ENCODE results near the gene SLC66A1. TPM values are rescaled to one million over a fixed set of nuclear protein-coding genes. Genes with fewer than 3 reads are reported as not detected.

The SLC66A1 gene
- total RNA-seq, 1 donor from 2014 or later, result 11.1 TPM

DNA sequence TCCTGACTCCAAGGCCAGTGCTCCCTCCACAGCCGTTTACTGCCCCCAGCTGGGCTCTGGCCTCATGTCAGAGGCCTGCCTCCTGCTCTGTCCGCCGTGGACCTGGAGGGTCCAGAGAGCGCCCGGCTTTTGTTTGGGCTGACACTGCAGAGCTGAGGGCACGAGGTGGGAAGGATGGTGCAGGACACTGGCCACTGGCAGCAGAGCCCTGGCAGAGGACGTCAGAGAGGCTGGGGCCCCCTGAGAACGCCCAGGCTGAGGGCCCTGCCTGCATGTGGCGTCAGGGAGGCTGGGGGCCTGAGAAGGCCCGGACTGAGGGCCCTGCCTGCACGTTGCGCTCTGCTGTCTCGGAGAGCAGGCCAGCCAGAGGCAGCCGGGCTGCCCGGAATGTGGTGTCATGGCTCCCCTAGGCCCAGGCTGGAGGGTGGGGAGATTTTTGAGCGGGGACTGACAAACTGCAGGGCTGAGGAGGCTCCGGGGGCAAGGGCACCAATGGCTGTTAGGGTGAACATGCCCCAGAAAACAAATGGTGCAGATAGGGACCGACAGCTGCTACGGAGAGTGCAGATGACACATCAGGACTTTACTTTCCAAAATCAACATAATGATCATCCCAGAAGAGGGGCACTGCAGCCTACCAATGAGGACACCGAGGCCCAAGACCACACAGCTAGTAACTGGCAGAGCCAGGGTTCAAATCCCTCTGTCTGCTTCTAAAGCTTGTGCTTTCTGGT lies 31.7 kb downstream of the SLC66A1 start:
- TF ChIP-seq, protein P1, sequence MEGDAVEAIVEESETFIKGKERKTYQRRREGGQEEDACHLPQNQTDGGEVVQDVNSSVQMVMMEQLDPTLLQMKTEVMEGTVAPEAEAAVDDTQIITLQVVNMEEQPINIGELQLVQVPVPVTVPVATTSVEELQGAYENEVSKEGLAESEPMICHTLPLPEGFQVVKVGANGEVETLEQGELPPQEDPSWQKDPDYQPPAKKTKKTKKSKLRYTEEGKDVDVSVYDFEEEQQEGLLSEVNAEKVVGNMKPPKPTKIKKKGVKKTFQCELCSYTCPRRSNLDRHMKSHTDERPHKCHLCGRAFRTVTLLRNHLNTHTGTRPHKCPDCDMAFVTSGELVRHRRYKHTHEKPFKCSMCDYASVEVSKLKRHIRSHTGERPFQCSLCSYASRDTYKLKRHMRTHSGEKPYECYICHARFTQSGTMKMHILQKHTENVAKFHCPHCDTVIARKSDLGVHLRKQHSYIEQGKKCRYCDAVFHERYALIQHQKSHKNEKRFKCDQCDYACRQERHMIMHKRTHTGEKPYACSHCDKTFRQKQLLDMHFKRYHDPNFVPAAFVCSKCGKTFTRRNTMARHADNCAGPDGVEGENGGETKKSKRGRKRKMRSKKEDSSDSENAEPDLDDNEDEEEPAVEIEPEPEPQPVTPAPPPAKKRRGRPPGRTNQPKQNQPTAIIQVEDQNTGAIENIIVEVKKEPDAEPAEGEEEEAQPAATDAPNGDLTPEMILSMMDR (IDR thresholded peaks at IDR 0.05), result no peak
- DNase-seq (ENCODE audit: low spot score in 2 of 2), result no peak
- Histone ChIP-seq H3K4me1 (peaks cover 4 to 8% of the 10 kb centered on the region in 2 donors), H3K36me3 (peaks cover 62 to 65% of the 10 kb centered on the region in 2 donors), H3K9me3 (no peaks in the 10 kb centered on the region), H3K27me3 (no peaks in the 10 kb centered on the region), H3K27ac (peak overlapping the region in 1 of 2 donors; percentile 8), H3K4me3 (no peak overlapping the region)
- intact Hi-C loops (cut with DNase I), result no loop called here

DNA sequence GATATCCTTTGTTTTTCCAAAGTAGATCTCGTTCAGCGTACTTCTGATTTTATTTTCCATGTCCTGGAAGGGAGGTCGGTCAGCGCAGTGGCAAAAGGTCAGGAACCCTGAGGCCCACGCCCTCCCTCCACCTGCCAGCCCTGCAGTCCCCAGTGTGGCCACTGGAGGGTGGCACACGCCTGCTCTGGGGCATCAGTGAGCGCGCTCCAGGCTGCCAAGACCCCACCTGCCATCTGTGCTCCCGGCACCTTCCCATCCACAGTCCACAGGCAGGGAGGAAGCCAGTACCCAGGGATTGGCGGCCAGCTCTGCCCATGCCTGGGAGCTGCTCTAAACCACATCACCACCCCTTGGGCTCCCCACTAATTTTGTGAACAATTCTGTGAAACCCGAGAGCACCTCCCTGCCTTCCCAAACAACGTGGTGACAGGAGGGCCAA lies 32.3 kb downstream of the SLC66A1 start:
- DNase-seq (ENCODE audit: low spot score in 2 of 2), result peak in 1 of 2 donors; percentile 73
- Histone ChIP-seq H3K9me3 (no peaks in the 10 kb centered on the region), H3K36me3 (peaks cover 62 to 65% of the 10 kb centered on the region in 2 donors), H3K4me3 (no peak overlapping the region), H3K27me3 (no peaks in the 10 kb centered on the region), H3K27ac (peak overlapping the region; percentile 10 to 14), H3K4me1 (peaks cover 4 to 8% of the 10 kb centered on the region in 2 donors)
- intact Hi-C loops (cut with DNase I), result no loop called here
- TF ChIP-seq, protein P1 (IDR thresholded peaks at IDR 0.05), result peak; percentile 85 to 90 (median 87)

DNA sequence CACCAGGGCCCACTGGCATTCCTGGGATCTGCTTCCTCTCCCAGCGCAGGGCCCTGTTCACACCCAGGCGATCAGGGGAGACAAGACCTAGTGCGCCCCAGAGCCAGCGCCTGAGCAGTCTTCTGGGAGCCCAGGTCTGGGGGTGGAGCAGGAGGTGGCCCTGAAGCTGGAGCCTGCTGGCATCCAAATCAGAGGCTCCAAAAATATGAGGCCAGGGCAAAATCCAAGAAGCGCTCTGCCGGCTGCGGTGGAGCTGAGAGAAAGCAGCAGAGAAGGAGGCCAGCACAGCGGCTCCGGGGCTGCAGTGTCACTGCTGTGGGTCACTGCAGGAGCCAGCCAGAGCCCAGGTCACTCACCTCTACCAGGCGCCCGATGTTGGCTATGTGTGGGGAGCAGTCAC lies 32.7 kb downstream of the SLC66A1 start:
- intact Hi-C loops (cut with DNase I), result no loop called here
- peak overlapping the region; percentile 10 to 14 for H3K27ac ChIP-seq
- H3K36me3 ChIP-seq, result peaks cover 62 to 65% of the 10 kb centered on the region in 2 donors

DNA sequence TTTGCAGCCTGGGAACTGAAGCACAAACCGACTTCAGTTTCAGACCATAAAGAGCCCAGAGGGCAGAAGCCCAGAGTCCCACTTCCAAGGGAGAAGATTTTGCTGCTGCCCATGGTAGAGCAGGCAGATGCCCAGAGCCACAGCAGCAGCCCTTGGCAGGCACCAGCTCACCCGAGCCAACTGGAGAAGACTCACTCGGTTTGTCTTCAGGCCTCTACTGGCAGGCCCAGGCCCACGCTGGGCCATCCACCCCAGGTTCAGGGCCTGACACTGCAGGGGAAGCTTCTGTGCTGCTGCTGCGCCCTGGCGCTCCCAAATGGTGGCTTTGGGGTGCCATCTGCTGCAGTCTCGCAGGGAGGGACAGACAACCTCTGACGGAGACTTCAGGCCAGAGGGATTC lies 33.3 kb downstream of the SLC66A1 start:
- Histone ChIP-seq H3K27me3 (no peaks in the 10 kb centered on the region), H3K4me3 (no peak overlapping the region), H3K9me3 (no peaks in the 10 kb centered on the region), H3K36me3 (peaks cover 63 to 64% of the 10 kb centered on the region in 2 donors), H3K27ac (no peak overlapping the region), H3K4me1 (peaks cover 4 to 8% of the 10 kb centered on the region in 2 donors)
- intact Hi-C loops (cut with DNase I), result no loop called here
- TF ChIP-seq, protein P1 (IDR thresholded peaks at IDR 0.05), result no peak
- no peak for DNase-seq (ENCODE audit: low spot score in 2 of 2)

More for the DNA sequence above, 32.7 kb downstream of the SLC66A1 start:
- H3K4me3 ChIP-seq, result no peak overlapping the region
- TF ChIP-seq, protein P1 (IDR thresholded peaks at IDR 0.05), result no peak
- no peak for DNase-seq (ENCODE audit: low spot score in 2 of 2)
- no peaks in the 10 kb centered on the region for H3K27me3 ChIP-seq
- peaks cover 4 to 8% of the 10 kb centered on the region in 2 donors for H3K4me1 ChIP-seq
- no peaks in the 10 kb centered on the region for H3K9me3 ChIP-seq

DNA sequence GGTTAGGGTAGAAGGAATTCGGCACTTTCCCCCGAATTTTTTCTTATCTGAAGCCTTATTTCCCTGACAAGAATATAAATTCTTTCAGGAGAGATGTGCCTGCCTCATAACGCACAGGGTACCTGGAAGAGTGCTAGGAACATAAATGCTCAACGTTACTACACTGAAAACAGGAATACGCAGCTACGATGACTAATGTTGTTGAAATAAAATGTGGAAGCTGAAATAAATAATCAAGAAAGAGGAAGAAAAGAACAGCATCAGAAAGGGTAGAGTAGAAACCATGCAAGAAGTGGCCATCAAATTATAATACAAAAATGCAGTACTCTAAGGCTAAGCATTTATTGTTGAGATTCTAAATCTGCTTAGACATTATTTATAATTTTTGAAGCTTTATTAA lies 33.9 kb downstream of the SLC66A1 start:
- H3K4me3 ChIP-seq, result no peak overlapping the region
- H3K27ac ChIP-seq, result no peak overlapping the region
- no peak for DNase-seq (ENCODE audit: low spot score in 2 of 2)
- no peaks in the 10 kb centered on the region for H3K9me3 ChIP-seq
- TF ChIP-seq, protein P1 (IDR thresholded peaks at IDR 0.05), result no peak
- intact Hi-C loops (cut with DNase I), result no loop called here
- H3K4me1 ChIP-seq, result peaks cover 3 to 8% of the 10 kb centered on the region in 2 donors
- no peaks in the 10 kb centered on the region for H3K27me3 ChIP-seq
- H3K36me3 ChIP-seq, result peaks cover 56 to 61% of the 10 kb centered on the region in 2 donors
